HG02884 (cell line): ENCODE data around the gene CSNK1G2.
"Not testable (repeated sequence)": the region's sequence is repeated elsewhere in the genome, so short reads cannot be mapped to it uniquely, and the experiment has no call there.

Source experiments
- ATAC-seq: cut with Tn5 transposase; IDR thresholded peaks from one replicate; pipeline ENCODE4 v1.9.1; 2021; ENCODE audit warnings: mild to moderate bottlenecking, moderate library complexity; ENCODE audit not compliant: unreplicated experiment

The CSNK1G2 gene

GRCh38 chr19:1986357-1987162, 45.6 kb downstream of the CSNK1G2 start:
- no peak for ATAC-seq

- no peak for ATAC-seq
Observed at GRCh38 chr19:1987197-1988187, 46.5 kb downstream of the CSNK1G2 start.

GRCh38 chr19:1988464-1988863, 47.5 kb downstream of the CSNK1G2 start:
- not testable (repeated sequence) for ATAC-seq

- ATAC-seq, result no peak
Observed at GRCh38 chr19:1989513-1990229, 48.7 kb downstream of the CSNK1G2 start.

- no peak for ATAC-seq
Observed at GRCh38 chr19:1990230-1991017, 49.5 kb downstream of the CSNK1G2 start.

GRCh38 chr19:1991018-1991913, 50.3 kb downstream of the CSNK1G2 start:
- no peak for ATAC-seq

GRCh38 chr19:1992759-1993260, 51.8 kb downstream of the CSNK1G2 start:
- ATAC-seq, result no peak

GRCh38 chr19:1997353-1998233, 56.6 kb downstream of the CSNK1G2 start:
- no peak for ATAC-seq

- ATAC-seq, result no peak
Observed at GRCh38 chr19:1998712-1999708, 58.0 kb downstream of the CSNK1G2 start.

- ATAC-seq, result no peak
Observed at GRCh38 chr19:1999856-2000515, 59.0 kb downstream of the CSNK1G2 start.

- ATAC-seq, result no peak
Observed at GRCh38 chr19:2003874-2004273, 62.9 kb downstream of the CSNK1G2 start.

GRCh38 chr19:2010135-2010668, 69.2 kb downstream of the CSNK1G2 start:
- ATAC-seq, result no peak

GRCh38 chr19:2011169-2011568, 70.2 kb downstream of the CSNK1G2 start:
- no peak for ATAC-seq

- no peak for ATAC-seq
Observed at GRCh38 chr19:2012941-2013682, 72.1 kb downstream of the CSNK1G2 start.

GRCh38 chr19:2013683-2013961, 72.7 kb downstream of the CSNK1G2 start:
- ATAC-seq, result no peak

- no peak for ATAC-seq
Observed at GRCh38 chr19:2014131-2014571, 73.2 kb downstream of the CSNK1G2 start.
